K562 (cell line): ENCODE data around the gene SUMF1. TPM values are rescaled to one million over a fixed set of nuclear protein-coding genes. Genes with fewer than 3 reads are reported as not detected.

ENCODE experiments used
- BHLHE40 ChIP-seq: IDR thresholded peaks from 2 replicates; pipeline ENCODE4 v1.6.1; 2011; ENCODE audit warnings: low read length, improper control_type of control experiment
- DLX4 ChIP-seq: fragments of 250-450 bp; sonication (Bioruptor Pico); IDR thresholded peaks from 2 replicates; pipeline ENCODE4 v1.6.1; 2021; ENCODE audit warnings: mild to moderate bottlenecking
- ILK ChIP-seq: fragments of 450-650 bp; IDR thresholded peaks from 2 replicates; pipeline ENCODE4 v1.6.1; 2016; ENCODE audit warnings: missing genetic modification characterization, low read depth, mild to moderate bottlenecking, missing compliant biosample characterization, moderate library complexity, borderline replicate concordance
- MTA3 ChIP-seq: fragments of 450-650 bp; formaldehyde crosslinking; IDR thresholded peaks from 2 replicates; pipeline ENCODE4 v1.6.1; 2017; ENCODE audit warnings: mild to moderate bottlenecking, borderline replicate concordance
- MYC ChIP-seq, 2 experiments: fragments of 250-450 bp in 1 of 2; sonication (Bioruptor Pico) in 1 of 2; IDR thresholded peaks; 2 replicates each; pipeline versions ENCODE4 v1.5.1 to v1.6.1; 2012 to 2021; ENCODE audit warnings: low read depth in 2 of 2, borderline replicate concordance in 1 of 2, improper control_type of control experiment in 1 of 2, low read length in 1 of 2, mild to moderate bottlenecking in 1 of 2, moderate library complexity in 1 of 2
- NFYB ChIP-seq: IDR thresholded peaks from 2 replicates; pipeline ENCODE4 v1.6.1; 2011; ENCODE audit warnings: mild to moderate bottlenecking, moderate library complexity; ENCODE audit not compliant: insufficient read length; ENCODE audit errors: extremely low read depth
- NONO ChIP-seq, 2 experiments: fragments of 200-400 bp in 1 of 2; fragments of 450-650 bp in 1 of 2; formaldehyde crosslinking in 1 of 2; IDR thresholded peaks; 2 replicates each; pipeline ENCODE4 v1.6.1; 2017; ENCODE audit warnings: low read depth in 2 of 2, mild to moderate bottlenecking in 2 of 2, moderate library complexity in 2 of 2, low read length in 1 of 2
- PCBP1 ChIP-seq: fragments of 200-400 bp; formaldehyde crosslinking; IDR thresholded peaks from 2 replicates; pipeline ENCODE4 v1.6.1; 2018; ENCODE audit warnings: mild to moderate bottlenecking, low read depth, low read length; ENCODE audit not compliant: poor library complexity, severe bottlenecking
- POLR2B ChIP-seq: fragments of 450-650 bp; IDR thresholded peaks from 2 replicates; pipeline ENCODE4 v1.6.1; 2018; ENCODE audit warnings: low read depth; ENCODE audit not compliant: partially characterized antibody
- PTRF ChIP-seq: fragments of 450-650 bp; IDR thresholded peaks from 2 replicates; pipeline ENCODE4 v1.6.1; 2016; ENCODE audit warnings: mild to moderate bottlenecking, missing genetic modification characterization, missing compliant biosample characterization
- RBM14 ChIP-seq: fragments of 200-400 bp; formaldehyde crosslinking; IDR thresholded peaks from 2 replicates; pipeline ENCODE4 v1.6.1; 2018; ENCODE audit warnings: low read depth, mild to moderate bottlenecking, low read length, moderate library complexity, borderline replicate concordance; ENCODE audit not compliant: insufficient read depth
- RBM39 ChIP-seq: fragments of 200-400 bp; formaldehyde crosslinking; optimal IDR thresholded peaks from 2 replicates; pipeline ENCODE3; 2018; ENCODE audit warnings: low read depth, low read length
- TRIM28 ChIP-seq: fragments of 450-650 bp; IDR thresholded peaks from 2 replicates; pipeline ENCODE4 v1.6.1; 2017
- VEZF1 ChIP-seq: fragments of 200-800 bp; sonication (Bioruptor generic); IDR thresholded peaks from 2 replicates; pipeline ENCODE4 v1.6.1; 2017; ENCODE audit warnings: missing genetic modification characterization, missing compliant biosample characterization
- ZFP36 ChIP-seq: fragments of 150-350 bp; IDR thresholded peaks from 2 replicates; pipeline ENCODE4 v1.6.1; 2018; ENCODE audit warnings: low read length, low read depth; ENCODE audit not compliant: partially characterized antibody
- ZNF175 ChIP-seq: fragments of 200-800 bp; sonication (Bioruptor generic); IDR thresholded peaks from 2 replicates; pipeline ENCODE4 v1.6.1; 2016; ENCODE audit warnings: low read depth, mild to moderate bottlenecking, missing genetic modification characterization, missing compliant biosample characterization
- ZNF280A ChIP-seq: fragments of 450-650 bp; IDR thresholded peaks from 2 replicates; pipeline ENCODE4 v1.6.1; 2018; ENCODE audit warnings: mild to moderate bottlenecking, low read depth; ENCODE audit not compliant: partially characterized antibody
- ZNF316 ChIP-seq: fragments of 450-650 bp; IDR thresholded peaks from 2 replicates; pipeline ENCODE4 v1.6.1; 2016
- ZNF79 ChIP-seq: fragments of 250-450 bp; sonication (Bioruptor Pico); IDR thresholded peaks from 2 replicates; pipeline ENCODE4 v1.4.0; 2020; ENCODE audit warnings: low read depth, mild to moderate bottlenecking, moderate library complexity
- polyA plus RNA-seq, 8 experiments: library from polyadenylated mRNA; depleted of rRNA in 4 of 8; stranded (reverse) in 5 of 8; unstranded in 3 of 8; fragments of >200 nt; fragmentation: Nextera tagmentation in 2 of 8; fragmentation: Illumina TruSeq in 1 of 8; extraction: Ambion mirVana in 2 of 8; extraction: Trizol in 1 of 8; gene quantifications; 2 replicates each; pipeline versions ENCODE4 v1.2.1 to v1.2.3, GENCODE V29; 2011 to 2014; ENCODE audit warnings: inconsistent platforms in 1 of 8, missing spikeins in 1 of 8
- total RNA-seq, 7 experiments: library from RNA; depleted of rRNA in 6 of 7; stranded (reverse); fragments of >200 nt in 6 of 7; fragmentation: Illumina TruSeq in 2 of 7; extraction: Trizol in 2 of 7; gene quantifications; 2 replicates each; pipeline versions ENCODE4 v1.2.1 to v1.2.3, GENCODE V29; 2011 to 2021; ENCODE audit warnings: low replicate concordance in 1 of 7
- TF ChIP-seq, protein P1 (sequence below): sonication (generic); formaldehyde crosslinking; IDR thresholded peaks from 2 replicates; pipeline ENCODE4 v1.8.0; 2022; ENCODE audit warnings: missing genetic modification reagents, mild to moderate bottlenecking, borderline replicate concordance
- TF ChIP-seq, protein P2 (sequence below), 2 experiments: fragments of 250-450 bp in 1 of 2; fragments of 450-650 bp in 1 of 2; sonication (Bioruptor Pico) in 1 of 2; IDR thresholded peaks; 2 replicates each; pipeline versions ENCODE4 v1.6.1 to v1.8.0; 2016 to 2021; ENCODE audit warnings: mild to moderate bottlenecking in 2 of 2, moderate library complexity in 2 of 2, missing compliant biosample characterization in 1 of 2, missing genetic modification characterization in 1 of 2
- TF ChIP-seq, protein P3 (sequence below): IDR thresholded peaks from 2 replicates; pipeline ENCODE4 v1.6.1; 2011; ENCODE audit not compliant: insufficient read length; ENCODE audit errors: extremely low read depth

SUMF1 gene
- total and polyA plus RNA-seq, 9 of the 15 experiments (the other 6 are each of a cell fraction or from before 2014, with no cell fraction given) = 1.3 to 7.4 (median 4.2) TPM

GRCh38 chr3:4350789-4351163 is 116.3 kb downstream of the SUMF1 start (continued):
- TF ChIP-seq, protein P1, sequence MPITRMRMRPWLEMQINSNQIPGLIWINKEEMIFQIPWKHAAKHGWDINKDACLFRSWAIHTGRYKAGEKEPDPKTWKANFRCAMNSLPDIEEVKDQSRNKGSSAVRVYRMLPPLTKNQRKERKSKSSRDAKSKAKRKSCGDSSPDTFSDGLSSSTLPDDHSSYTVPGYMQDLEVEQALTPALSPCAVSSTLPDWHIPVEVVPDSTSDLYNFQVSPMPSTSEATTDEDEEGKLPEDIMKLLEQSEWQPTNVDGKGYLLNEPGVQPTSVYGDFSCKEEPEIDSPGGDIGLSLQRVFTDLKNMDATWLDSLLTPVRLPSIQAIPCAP (CRISPR knock-in tag) = no peak
- no peak for TF ChIP-seq ZFP36
- TF ChIP-seq ZNF79 = no peak
- no peak for TF ChIP-seq ZNF316
- no peak for TF ChIP-seq PTRF (tag)
- no peak for TF ChIP-seq RBM14
- peak; percentile 28; the same call in 1 of the 2 replicates for TF ChIP-seq MYC (IDR thresholded peaks at IDR 0.05; ENCODE audit: low read depth, low read length)
- no peak for TF ChIP-seq MYC (CRISPR knock-in tag; IDR thresholded peaks at IDR 0.05; ENCODE audit: borderline replicate concordance, low read depth)
- TF ChIP-seq ZNF175 (CRISPR knock-in tag) = no peak
- no peak for TF ChIP-seq TRIM28
- TF ChIP-seq, protein P2, sequence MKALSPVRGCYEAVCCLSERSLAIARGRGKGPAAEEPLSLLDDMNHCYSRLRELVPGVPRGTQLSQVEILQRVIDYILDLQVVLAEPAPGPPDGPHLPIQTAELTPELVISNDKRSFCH (CRISPR knock-in tag; IDR thresholded peaks at IDR 0.05) = no peak
- TF ChIP-seq, protein P2 (tag; IDR thresholded peaks at IDR 0.05) = no peak
- no peak for TF ChIP-seq ZNF280A
- TF ChIP-seq RBM39 = no peak
- no peak for TF ChIP-seq NFYB
- TF ChIP-seq BHLHE40 = no peak
- TF ChIP-seq POLR2B = no peak
- TF ChIP-seq, protein P3, sequence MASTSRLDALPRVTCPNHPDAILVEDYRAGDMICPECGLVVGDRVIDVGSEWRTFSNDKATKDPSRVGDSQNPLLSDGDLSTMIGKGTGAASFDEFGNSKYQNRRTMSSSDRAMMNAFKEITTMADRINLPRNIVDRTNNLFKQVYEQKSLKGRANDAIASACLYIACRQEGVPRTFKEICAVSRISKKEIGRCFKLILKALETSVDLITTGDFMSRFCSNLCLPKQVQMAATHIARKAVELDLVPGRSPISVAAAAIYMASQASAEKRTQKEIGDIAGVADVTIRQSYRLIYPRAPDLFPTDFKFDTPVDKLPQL = no peak
- no peak for TF ChIP-seq VEZF1
- TF ChIP-seq ILK (tag) = no peak
- TF ChIP-seq PCBP1 = no peak
- TF ChIP-seq NONO (IDR thresholded peaks at IDR 0.05; ENCODE audit: low read depth in 2 of 2, low read length in 1 of 2) = no peak
- TF ChIP-seq MTA3 = no peak; the same call in 1 of the 2 replicates
- TF ChIP-seq DLX4 (CRISPR knock-in tag) = no peak
